HepG2 (cell line): ENCODE results near the gene NPEPL1. TPM values are rescaled to one million over a fixed set of nuclear protein-coding genes. Genes with fewer than 3 reads are reported as not detected.
"Not testable (repeated sequence)": the region's sequence is repeated elsewhere in the genome, so short reads cannot be mapped to it uniquely, and the experiment has no call there.

ENCODE experiments used
- ATAC-seq: fragments of 200-7000 bp; cut with Tn5 transposase; 3 replicates; pipeline ENCODE4 v1.9.1; 2020; ENCODE audit warnings: mild to moderate bottlenecking, moderate library complexity
- BruUV-seq: library from RNA; stranded (reverse); fragments of 400-500 nt; replicated peaks from 2 replicates; lab custom pipeline; 2021; lab: Mats Ljungman, UMichigan
- CTCF ChIA-PET: fragments of 300-600 bp; formaldehyde crosslinking; extraction: SDS; loops from one replicate; lab custom pipeline; 2021; ENCODE audit warnings: low total read pairs, inconsistent platforms, low intra/inter-chr PET ratio; lab: Yijun Ruan, JAX
- POLR2A ChIA-PET: fragments of 350-600 bp; sonication (Branson Sonifier 250); formaldehyde crosslinking; loops from one replicate; lab custom pipeline; 2020; ENCODE audit warnings: antibody characterized with exemption, inconsistent platforms; lab: Yijun Ruan, JAX
- DNase-seq: peaks from one replicate; pipeline ENCODE4 v3.0.0-alpha.2; 2015; ENCODE audit warnings: low spot score
- FAIRE-seq: peaks from 3 replicates; lab custom pipeline; 2011; peaks lifted over from hg19 to GRCh38; lab: Jason Lieb, UNC
- H2AFZ ChIP-seq: one replicate; pipeline ENCODE4 v1.6.1; 2011; ENCODE audit warnings: low read length, inconsistent platforms
- H3K27ac ChIP-seq: fragments of 300-600 bp; 3 replicates; pipeline ENCODE4 v1.8.0; 2011; ENCODE audit warnings: mixed run types, mild to moderate bottlenecking, mixed read lengths, low read length, inconsistent platforms; ENCODE audit not compliant: insufficient read depth; ENCODE audit errors: extremely low read length
- H3K27me3 ChIP-seq, 2 experiments: fragments of 200-600 bp in 1 of 2; 2 replicates in 1 of 2; 3 replicates in 1 of 2; pipeline versions ENCODE4 v1.6.0 to v1.8.0; 2011; ENCODE audit warnings: low read length in 2 of 2, mild to moderate bottlenecking in 2 of 2, moderate library complexity in 2 of 2, inconsistent platforms in 1 of 2; ENCODE audit not compliant: insufficient read depth in 2 of 2, control insufficient read depth in 1 of 2
- H3K36me3 ChIP-seq, 2 experiments: fragments of 200-600 bp in 1 of 2; replicated peaks in 1 of 2; 2 replicates in 1 of 2; 3 replicates in 1 of 2; pipeline versions ENCODE4 v1.5.1 to v1.8.0; 2011; ENCODE audit warnings: low read length in 2 of 2, inconsistent platforms in 1 of 2; ENCODE audit not compliant: insufficient read depth in 2 of 2, control insufficient read depth in 1 of 2
- H3K4me1 ChIP-seq: 2 replicates; pipeline ENCODE4 v1.5.1; 2012; ENCODE audit warnings: low read length, inconsistent platforms; ENCODE audit not compliant: insufficient read depth
- H3K4me2 ChIP-seq: 2 replicates; pipeline ENCODE4 v1.6.0; 2011; ENCODE audit warnings: low read depth, low read length, inconsistent platforms
- H3K4me3 ChIP-seq, 3 experiments: fragments of 200-600 bp in 1 of 3; sonication (generic), shearing (Covaris generic) in 1 of 3; replicated peaks in 1 of 3; 2 replicates each; pipeline ENCODE4 v1.5.1; 2011 to 2016; ENCODE audit warnings: low read length in 3 of 3, inconsistent platforms in 2 of 3, low read depth in 2 of 3, mild to moderate bottlenecking in 2 of 3, control low read depth in 1 of 3, mixed read lengths in 1 of 3; ENCODE audit not compliant: insufficient read depth in 1 of 3
- H3K79me2 ChIP-seq: one replicate; pipeline ENCODE4 v1.6.1; 2011; ENCODE audit warnings: low read length, inconsistent platforms; ENCODE audit not compliant: insufficient read depth
- H3K9ac ChIP-seq: 2 replicates; pipeline ENCODE4 v1.6.0; 2011; ENCODE audit warnings: mild to moderate bottlenecking, low read depth, low read length, inconsistent platforms; ENCODE audit not compliant: insufficient read depth
- H3K9me3 ChIP-seq: 2 replicates; pipeline ENCODE4 v1.5.1; 2012; ENCODE audit warnings: mild to moderate bottlenecking, low read length
- H4K20me1 ChIP-seq: 2 replicates; pipeline ENCODE4 v1.6.0; 2011; ENCODE audit warnings: inconsistent platforms, mild to moderate bottlenecking, low read length, moderate library complexity; ENCODE audit not compliant: insufficient read depth
- CBX2 ChIP-seq, 2 experiments: fragments of 200-600 bp in 1 of 2; sonication (generic); formaldehyde crosslinking in 1 of 2; IDR thresholded peaks; 2 replicates each; pipeline versions ENCODE4 v1.7.0 to v1.8.1; 2018 to 2022; ENCODE audit warnings: low read depth in 2 of 2, low read length in 1 of 2, mild to moderate bottlenecking in 1 of 2, missing genetic modification reagents in 1 of 2
- EED ChIP-seq: sonication (generic); formaldehyde crosslinking; IDR thresholded peaks from 2 replicates; pipeline ENCODE4 v1.5.0; 2020; ENCODE audit warnings: mild to moderate bottlenecking, missing genetic modification reagents
- FOXA3 ChIP-seq: IDR thresholded peaks from 2 replicates; pipeline ENCODE4 v1.6.1; 2016; ENCODE audit warnings: missing genetic modification reagents, missing compliant biosample characterization
- MAF1 ChIP-seq: sonication (generic); formaldehyde crosslinking; IDR thresholded peaks from 2 replicates; pipeline ENCODE4 v1.5.0; 2020; ENCODE audit warnings: missing genetic modification reagents, borderline replicate concordance
- MAFF ChIP-seq: IDR thresholded peaks from 2 replicates; pipeline ENCODE4 v1.6.1; 2011; ENCODE audit warnings: low read depth, low read length, improper control_type of control experiment
- TARDBP ChIP-seq: sonication (generic); formaldehyde crosslinking; IDR thresholded peaks from 2 replicates; pipeline ENCODE4 v1.8.0; 2022; ENCODE audit warnings: mild to moderate bottlenecking, missing genetic modification reagents
- WGBS: methylation state at CpG from one replicate; pipeline ENCODE4 v1.1.6; 2017; ENCODE audit warnings: low lambda C conversion rate; 5-methylcytosine and 5-hydroxymethylcytosine counted together
- in situ Hi-C: cut with HindIII; loops from 2 replicates; pipeline ENCODE4 v1.10.0; 2017; ENCODE audit warnings: low pct_unique_long_range_greater_than_20kb; ENCODE audit not compliant: extremely low pct_ligation_motif_present
- intact Hi-C: fragments of 100-400 bp; cut with micrococcal nuclease; formaldehyde crosslinking; loops from one replicate; pipeline ENCODE4 v1.10.0; 2022; ENCODE audit not compliant: unreplicated experiment
- polyA plus RNA-seq, 8 experiments: library from polyadenylated mRNA; depleted of rRNA in 3 of 8; stranded (reverse) in 7 of 8; unstranded in 1 of 8; fragments of >200 nt; fragmentation: Illumina TruSeq in 4 of 8; extraction: Trizol in 4 of 8; gene quantifications; 2 replicates each; pipeline versions ENCODE4 v1.2.1 to v1.2.3, GENCODE V29; 2011 to 2016; ENCODE audit warnings: low read depth in 4 of 8, missing spikeins in 1 of 8, mixed read lengths in 1 of 8; ENCODE audit not compliant: insufficient read depth in 1 of 8
- total RNA-seq, 5 experiments: library from RNA; depleted of rRNA; stranded (reverse); fragments of >200 nt; fragmentation: Illumina TruSeq; extraction: Trizol; gene quantifications; 2 replicates each; pipeline ENCODE4 v1.2.3, GENCODE V29; 2016; ENCODE audit warnings: low read depth in 1 of 5

NPEPL1 gene
- total and polyA plus RNA-seq, 2 of the 13 experiments (the other 11 are each of a cell fraction or from before 2014, with no cell fraction given) = 4.1 to 7.5 TPM

DNA sequence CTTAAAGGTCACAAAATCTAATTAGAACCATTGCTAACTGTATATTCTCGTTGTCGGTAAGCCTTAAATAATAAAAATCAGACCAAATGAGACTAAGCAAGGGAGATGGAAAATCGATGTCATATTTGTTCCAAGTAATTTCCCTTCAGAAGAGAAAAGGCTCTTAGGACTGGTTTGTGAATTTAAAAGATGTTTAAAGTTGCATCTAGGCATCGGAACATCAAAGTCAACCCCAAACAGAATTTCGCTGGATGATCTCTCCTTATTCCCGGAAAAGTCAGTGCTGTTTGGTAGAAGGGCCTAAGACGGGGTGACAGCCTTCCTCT lies 63.8 kb downstream of the NPEPL1 start:
- intact Hi-C loops (no loop called here), in situ Hi-C loops (no loop called here)
- ChIA-PET POLR2A (no interaction called here), CTCF (no interaction called here)
- 13% methylated on average over 7 of the region's 7 CpGs for WGBS
- no peaks in the 10 kb centered on the region for H4K20me1 ChIP-seq
- no peak overlapping the region for H3K9ac ChIP-seq
- H3K27me3 ChIP-seq = peaks cover 15 to 81% of the 10 kb centered on the region in 2 experiments
- ATAC-seq (no peak), FAIRE-seq (no peak), DNase-seq (no peak)
- TF ChIP-seq CBX2 (IDR thresholded peaks at IDR 0.05; ENCODE audit: low read depth, low read length) = 0 out of 2 replicates have a peak, but pooled peaks have one; percentile 37
- no peak for TF ChIP-seq CBX2 (CRISPR knock-in tag; IDR thresholded peaks at IDR 0.05; ENCODE audit: low read depth)
- no peak for TF ChIP-seq MAF1
- TF ChIP-seq MAFF = no peak
- no peak for TF ChIP-seq EED (CRISPR knock-in tag)
- no peak for TF ChIP-seq TARDBP (CRISPR knock-in tag)
- no peak for TF ChIP-seq FOXA3
- H3K27ac ChIP-seq = no peak overlapping the region
- H3K4me1 ChIP-seq = no peaks in the 10 kb centered on the region
- no peak overlapping the region for H3K4me2 ChIP-seq
- no peaks in the 10 kb centered on the region for H3K36me3 ChIP-seq
- no TSS peak for BruUV-seq
- H3K9me3 ChIP-seq = no peaks in the 10 kb centered on the region
- H2AFZ ChIP-seq = no peak overlapping the region
- no peak overlapping the region for H3K4me3 ChIP-seq
- H3K79me2 ChIP-seq = no peaks in the 10 kb centered on the region

DNA sequence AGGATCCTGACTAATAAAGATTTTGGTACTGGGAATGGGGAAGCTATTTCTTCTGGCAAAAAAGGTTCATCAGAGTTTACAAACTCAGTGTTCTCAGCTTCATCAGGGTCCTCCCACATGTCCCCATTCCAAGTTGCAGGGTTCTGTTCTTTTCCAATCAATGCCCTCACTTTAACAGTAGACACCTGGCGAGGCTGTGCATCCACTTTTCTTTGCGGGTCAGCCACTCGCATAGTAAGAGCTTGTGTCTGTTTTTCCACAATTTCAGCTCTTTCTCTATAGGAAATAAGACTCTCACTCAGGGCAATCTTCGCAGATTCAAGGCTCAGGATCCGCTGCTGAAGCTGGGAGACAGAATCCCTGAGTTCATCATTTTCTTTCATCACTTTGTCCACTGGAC lies 65.0 kb downstream of the NPEPL1 start:
- FAIRE-seq, in situ Hi-C loops, H3K4me3 ChIP-seq, H3K4me2 ChIP-seq, DNase-seq, POLR2A ChIA-PET, H3K27ac ChIP-seq, BruUV-seq, H3K4me1 ChIP-seq, CTCF ChIA-PET, H3K79me2 ChIP-seq, H3K9me3 ChIP-seq, H3K36me3 ChIP-seq, H2AFZ ChIP-seq, H4K20me1 ChIP-seq, H3K9ac ChIP-seq, ATAC-seq: not testable (repeated sequence)
- 24% methylated on average over 5 of the region's 5 CpGs for WGBS
- intact Hi-C loops = loop anchor here (1.0 kb wide), 1 partner anchor 15 kb away; no protein-coding TSS in a partner anchor
- peaks cover 7 to 79% of the 10 kb centered on the region in 2 experiments for H3K27me3 ChIP-seq
